Spleen (tissue), 11 donors: ENCODE results near the gene ITGB4. TPM values are rescaled to one million over a fixed set of nuclear protein-coding genes. Genes with fewer than 3 reads are reported as not detected.

Source experiments
- DNase-seq: peaks from one replicate; pipeline ENCODE4 v3.0.0-alpha.2; 2020
- H3K27ac ChIP-seq, 8 donors: fragments of 200-600 bp; sonication (generic) in 7 of 8; 1 replicate in 4 of 8; 2 replicates in 4 of 8; pipeline versions ENCODE4 v1.5.0 to v1.8.0; 2016 to 2021; ENCODE audit warnings: inconsistent platforms in 4 of 8, mild to moderate bottlenecking in 4 of 8, moderate library complexity in 1 of 8
- H3K27me3 ChIP-seq, 7 donors: fragments of 200-600 bp; sonication (generic) in 6 of 7; replicated peaks in 1 of 7; 1 replicate in 4 of 7; 2 replicates in 3 of 7; pipeline versions ENCODE4 v1.5.0 to v1.8.0; 2016 to 2021; ENCODE audit warnings: inconsistent platforms in 3 of 7, mild to moderate bottlenecking in 1 of 7
- H3K36me3 ChIP-seq, 6 donors: fragments of 200-600 bp; sonication (generic) in 5 of 6; 1 replicate in 4 of 6; 2 replicates in 2 of 6; pipeline versions ENCODE4 v1.5.0 to v1.8.0; 2016 to 2021; ENCODE audit warnings: inconsistent platforms in 2 of 6
- H3K4me1 ChIP-seq, 6 donors: fragments of 200-600 bp; sonication (generic) in 5 of 6; 1 replicate in 3 of 6; 2 replicates in 3 of 6; pipeline versions ENCODE4 v1.5.0 to v1.8.0; 2016 to 2021; ENCODE audit warnings: inconsistent platforms in 3 of 6
- H3K4me3 ChIP-seq, 8 donors: fragments of 200-600 bp; sonication (generic) in 7 of 8; 1 replicate in 4 of 8; 2 replicates in 4 of 8; pipeline versions ENCODE4 v1.5.0 to v1.8.0; 2016 to 2021; ENCODE audit warnings: inconsistent platforms in 4 of 8, mild to moderate bottlenecking in 4 of 8, moderate library complexity in 2 of 8
- H3K9me3 ChIP-seq, 8 donors: fragments of 200-600 bp; sonication (generic) in 7 of 8; 1 replicate in 4 of 8; 2 replicates in 4 of 8; pipeline versions ENCODE4 v1.5.0 to v1.8.0; 2016 to 2021; ENCODE audit warnings: inconsistent platforms in 4 of 8
- POLR2A ChIP-seq, 3 donors: fragments of 450-650 bp; IDR thresholded peaks; one replicate each; pipeline ENCODE4 v1.5.1; 2017; ENCODE audit warnings: antibody characterized with exemption in 3 of 3, mild to moderate bottlenecking in 1 of 3
- POLR2AphosphoS5 ChIP-seq, 3 donors: sonication (generic); formaldehyde crosslinking; IDR thresholded peaks; one replicate each; pipeline ENCODE4 v1.5.1; 2017; ENCODE audit warnings: antibody characterized with exemption in 3 of 3
- WGBS, 5 donors: extraction: QIAGEN DNeasy Blood & Tissue Kit in 3 of 5; methylation state at CpG; one replicate each; pipeline versions ENCODE4 v1.1.5 to v1.1.7; 2013 to 2018; 5-methylcytosine and 5-hydroxymethylcytosine counted together
- intact Hi-C: fragments of 100-400 bp; cut with DNase I; formaldehyde crosslinking; loops from one replicate; pipeline ENCODE4 v1.15.0; 2023; ENCODE audit warnings: low total_unique reads
- polyA plus RNA-seq, 3 donors: library from polyadenylated mRNA; stranded (reverse); fragments of 200-250 nt; gene quantifications; one replicate each; pipeline ENCODE4 v1.2.1, GENCODE V29; 2013
- total RNA-seq, 7 donors: library from RNA; depleted of rRNA in 3 of 7; stranded (reverse); fragments of >200 nt in 3 of 7; fragmentation: NEBNext Ultra II Directional in 4 of 7; extraction: Animal tissue kit (Norgen Biotek cat#: 25700) in 4 of 7; gene quantifications; one replicate each; pipeline versions ENCODE4 v1.1.0 to v1.2.1, GENCODE V29; 2016 to 2021
- TF ChIP-seq, protein P1 (sequence below), 11 experiments: fragments of 200-600 bp in 7 of 11; fragments of 450-650 bp in 4 of 11; sonication (generic) in 4 of 11; IDR thresholded peaks in 8 of 11; conservative IDR thresholded peaks in 3 of 11; 1 replicate in 7 of 11; 2 replicates in 4 of 11; pipeline versions ENCODE4 v1.4.0 to v1.8.0; 2016 to 2021; ENCODE audit warnings: antibody characterized with exemption in 11 of 11, inconsistent platforms in 4 of 11, mild to moderate bottlenecking in 1 of 11
- donor health status: healthy with polysubstance abuse.
- donor health status: DM: no; HTN: no; CAD: no; lungs with moderate emphysema.
- donor health status: DM: no; HTN: no; CAD: no.
- donor health status: Bipolar disorder and iron deficiency.
- donor health status: healthy.
- donor health status: DM: no; HTN: no; CAD: no.
- donor health status: DM: yes; HTN: yes; CAD: no.

Gene ITGB4
- total and polyA plus RNA-seq, 10 donors = 16.6 to 205 (median 82.6) TPM

DNA sequence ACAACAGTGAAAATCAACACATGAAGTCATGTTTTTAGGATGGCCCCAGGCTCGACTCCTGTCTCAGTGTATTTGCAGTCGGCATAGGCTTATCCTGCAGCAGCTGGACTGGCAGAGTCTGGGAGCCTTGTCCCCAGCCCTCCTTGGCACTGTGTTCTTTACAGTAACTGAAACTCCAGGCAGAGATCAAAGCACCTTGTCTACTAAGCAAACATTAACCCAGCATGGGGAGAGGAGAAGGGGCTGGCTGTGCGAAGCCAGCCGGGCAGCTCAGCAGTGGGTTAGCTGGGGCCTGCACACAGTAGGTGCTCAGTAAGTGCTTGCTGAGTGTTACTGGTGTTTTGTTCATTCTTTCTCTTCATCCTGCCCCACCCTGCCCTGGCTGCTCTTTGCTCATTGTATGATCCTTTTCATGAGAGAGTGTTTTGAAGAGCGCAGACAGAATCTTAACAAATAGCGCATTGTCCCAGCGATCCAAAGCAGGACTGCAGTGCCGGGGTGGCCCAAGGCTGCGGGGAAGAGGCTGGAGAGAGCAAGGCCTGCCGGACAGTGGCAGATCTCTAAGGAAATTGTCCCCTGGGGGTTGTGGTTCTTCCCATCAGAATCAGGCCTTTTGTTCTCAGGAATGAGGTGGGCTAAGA is 23.5 kb upstream of the ITGB4 start:
- no peak for DNase-seq
- WGBS, 5 donors = 86 to 95% (median 92%) methylated on average over 10 of the region's 10 CpGs
- H3K27me3 ChIP-seq = no peaks in the 10 kb centered on the region
- TF ChIP-seq POLR2AphosphoS5 (IDR thresholded peaks at IDR 0.05) (no peak), POLR2A (IDR thresholded peaks at IDR 0.05) (no peak)
- TF ChIP-seq, protein P1, sequence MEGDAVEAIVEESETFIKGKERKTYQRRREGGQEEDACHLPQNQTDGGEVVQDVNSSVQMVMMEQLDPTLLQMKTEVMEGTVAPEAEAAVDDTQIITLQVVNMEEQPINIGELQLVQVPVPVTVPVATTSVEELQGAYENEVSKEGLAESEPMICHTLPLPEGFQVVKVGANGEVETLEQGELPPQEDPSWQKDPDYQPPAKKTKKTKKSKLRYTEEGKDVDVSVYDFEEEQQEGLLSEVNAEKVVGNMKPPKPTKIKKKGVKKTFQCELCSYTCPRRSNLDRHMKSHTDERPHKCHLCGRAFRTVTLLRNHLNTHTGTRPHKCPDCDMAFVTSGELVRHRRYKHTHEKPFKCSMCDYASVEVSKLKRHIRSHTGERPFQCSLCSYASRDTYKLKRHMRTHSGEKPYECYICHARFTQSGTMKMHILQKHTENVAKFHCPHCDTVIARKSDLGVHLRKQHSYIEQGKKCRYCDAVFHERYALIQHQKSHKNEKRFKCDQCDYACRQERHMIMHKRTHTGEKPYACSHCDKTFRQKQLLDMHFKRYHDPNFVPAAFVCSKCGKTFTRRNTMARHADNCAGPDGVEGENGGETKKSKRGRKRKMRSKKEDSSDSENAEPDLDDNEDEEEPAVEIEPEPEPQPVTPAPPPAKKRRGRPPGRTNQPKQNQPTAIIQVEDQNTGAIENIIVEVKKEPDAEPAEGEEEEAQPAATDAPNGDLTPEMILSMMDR (IDR thresholded peaks at IDR 0.05 in 8 of 11, conservative IDR thresholded peaks at IDR 0.05 in 3 of 11) = no peak
- peaks cover 3 to 100% (median 77%) of the 10 kb centered on the region in 6 donors for H3K36me3 ChIP-seq
- H3K9me3 ChIP-seq = no peaks in the 10 kb centered on the region
- peaks cover 0 to 62% (median 34%) of the 10 kb centered on the region in 6 donors for H3K4me1 ChIP-seq
- peak overlapping the region in 5 of 8 donors; percentile 8 to 70 (median 66) for H3K27ac ChIP-seq
- intact Hi-C loops = no loop called here
- no peak overlapping the region for H3K4me3 ChIP-seq

GRCh38 chr17:75698659-75699058 is 22.6 kb upstream of the ITGB4 start:
- TF ChIP-seq, protein P1 (IDR thresholded peaks at IDR 0.05 in 8 of 11, conservative IDR thresholded peaks at IDR 0.05 in 3 of 11) = no peak
- no peak for TF ChIP-seq POLR2AphosphoS5 (IDR thresholded peaks at IDR 0.05)
- no peak for TF ChIP-seq POLR2A (IDR thresholded peaks at IDR 0.05)
- no peak overlapping the region for H3K4me3 ChIP-seq
- 89 to 96% (median 93%) methylated on average over 3 of the region's 3 CpGs for WGBS, 5 donors
- no peaks in the 10 kb centered on the region for H3K9me3 ChIP-seq
- intact Hi-C loops = no loop called here
- no peaks in the 10 kb centered on the region for H3K27me3 ChIP-seq
- peaks cover 0 to 55% (median 29%) of the 10 kb centered on the region in 6 donors for H3K4me1 ChIP-seq
- H3K36me3 ChIP-seq = peaks cover 5 to 100% (median 79%) of the 10 kb centered on the region in 6 donors
- DNase-seq = no peak
- H3K27ac ChIP-seq = peak overlapping the region in 1 of 8 donors; percentile 70

DNA sequence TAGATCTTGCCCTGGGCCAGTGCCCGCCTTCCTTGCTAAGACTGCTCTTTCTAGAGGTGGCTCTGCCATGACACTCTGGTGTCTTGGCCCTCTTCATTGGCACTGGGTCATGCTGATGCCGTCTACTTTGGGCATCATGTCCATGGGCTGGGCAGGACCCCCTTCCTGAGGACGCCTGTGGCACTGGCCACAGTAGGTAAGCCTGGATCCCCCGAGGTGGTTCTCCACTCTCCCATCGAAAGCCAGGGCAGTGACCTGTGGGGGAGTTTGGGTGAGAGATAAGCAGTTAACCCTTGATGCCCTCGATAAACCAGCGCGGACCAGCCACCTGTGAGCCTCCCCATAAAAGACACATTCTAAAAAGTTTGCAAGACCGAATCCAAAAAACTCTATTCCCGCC is 20.0 kb upstream of the ITGB4 start:
- intact Hi-C loops = no loop called here
- Histone ChIP-seq H3K27ac (peak overlapping the region in 3 of 8 donors; percentile 8 to 70 (median 59)), H3K4me1 (peaks cover 0 to 42% (median 25%) of the 10 kb centered on the region in 6 donors), H3K9me3 (no peaks in the 10 kb centered on the region), H3K4me3 (no peak overlapping the region), H3K36me3 (peaks cover 5 to 100% (median 80%) of the 10 kb centered on the region in 6 donors), H3K27me3 (no peaks in the 10 kb centered on the region)
- no peak for DNase-seq
- 88 to 95% (median 92%) methylated on average over 8 to 10 of the region's 10 CpGs for WGBS, 5 donors
- TF ChIP-seq POLR2A (IDR thresholded peaks at IDR 0.05) (no peak), POLR2AphosphoS5 (IDR thresholded peaks at IDR 0.05) (peak in 1 of 3 donors; percentile 6)

GRCh38 chr17:75703191-75703590 is 18.1 kb upstream of the ITGB4 start:
- 92 to 98% (median 95%) methylated on average over 12 of the region's 12 CpGs for WGBS, 5 donors
- H3K27me3 ChIP-seq = no peaks in the 10 kb centered on the region
- no peak overlapping the region for H3K27ac ChIP-seq
- TF ChIP-seq POLR2AphosphoS5 (IDR thresholded peaks at IDR 0.05) = no peak
- TF ChIP-seq POLR2A (IDR thresholded peaks at IDR 0.05) = no peak
- H3K4me1 ChIP-seq = peaks cover 0 to 41% (median 20%) of the 10 kb centered on the region in 6 donors
- intact Hi-C loops = no loop called here
- no peak for DNase-seq
- H3K4me3 ChIP-seq = no peak overlapping the region
- H3K36me3 ChIP-seq = peaks cover 5 to 100% (median 91%) of the 10 kb centered on the region in 6 donors
- no peaks in the 10 kb centered on the region for H3K9me3 ChIP-seq

DNA sequence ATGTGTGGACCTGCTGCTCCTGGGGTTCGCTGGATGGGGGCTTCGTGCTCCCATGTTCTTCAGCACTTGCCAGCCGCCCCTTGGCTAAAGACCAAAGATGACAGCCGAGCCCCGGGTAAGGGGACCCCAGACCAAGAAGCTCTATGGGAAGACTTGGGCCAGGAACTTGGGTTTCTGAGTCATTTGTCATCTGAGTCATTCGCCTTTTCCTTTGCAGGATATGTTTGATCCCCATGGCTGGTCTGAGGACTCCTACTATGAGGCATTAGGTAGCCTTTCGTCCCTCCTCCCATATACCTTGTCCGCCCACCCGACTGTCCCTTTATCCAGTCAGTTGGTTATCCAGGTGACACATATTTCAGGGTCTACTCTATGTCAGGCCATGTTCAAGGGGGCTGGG is 17.7 kb upstream of the ITGB4 start:
- intact Hi-C loops = no loop called here
- Histone ChIP-seq H3K4me1 (peaks cover 0 to 40% (median 19%) of the 10 kb centered on the region in 6 donors), H3K36me3 (peaks cover 5 to 100% (median 93%) of the 10 kb centered on the region in 6 donors), H3K9me3 (no peaks in the 10 kb centered on the region), H3K27ac (no peak overlapping the region), H3K27me3 (no peaks in the 10 kb centered on the region), H3K4me3 (no peak overlapping the region)
- no peak for TF ChIP-seq POLR2A (IDR thresholded peaks at IDR 0.05)
- TF ChIP-seq POLR2AphosphoS5 (IDR thresholded peaks at IDR 0.05) = no peak
- TF ChIP-seq, protein P1 (IDR thresholded peaks at IDR 0.05 in 8 of 11, conservative IDR thresholded peaks at IDR 0.05 in 3 of 11) = no peak
- DNase-seq = no peak
- 89 to 100% (median 98%) methylated on average over 9 of the region's 9 CpGs for WGBS, 5 donors
